COLO829 (cell line): ENCODE results near the gene NEDD1.

Experiments used
- DNase-seq: peaks from one replicate; pipeline ENCODE4 v3.0.0; 2012; ENCODE audit warnings: low spot score

NEDD1 gene

GRCh38 chr12:96902076-96902475 lies 5.0 kb upstream of the NEDD1 start:
- DNase-seq, result no peak

- DNase-seq, result no peak
These were observed 584 bp upstream of the NEDD1 start for GRCh38 chr12:96906498-96906848.

- DNase-seq, result no peak
These were observed 790 bp downstream of the NEDD1 start for GRCh38 chr12:96907671-96908422.

- DNase-seq, result no peak
These were observed 1.3 kb downstream of the NEDD1 start for GRCh38 chr12:96908423-96908675.

DNA sequence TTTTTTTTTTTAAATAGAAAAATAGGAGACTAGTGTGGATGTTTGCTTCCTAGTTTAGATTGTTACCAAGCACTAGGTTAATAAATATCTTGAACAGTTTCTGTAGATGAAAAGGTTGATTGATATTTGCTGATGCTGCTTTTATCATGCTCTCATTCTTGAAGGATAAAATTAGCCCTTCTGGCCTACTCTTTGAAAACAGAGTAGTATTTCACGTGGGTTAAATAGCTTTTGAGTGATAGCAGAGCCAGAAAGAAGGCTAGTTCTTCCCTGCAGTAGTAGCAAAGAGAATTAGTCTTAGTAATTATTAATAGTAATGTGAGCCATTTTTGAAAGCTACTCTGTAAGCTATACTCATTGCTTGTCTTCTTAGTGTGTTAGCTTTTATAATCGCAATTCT lies 5.2 kb downstream of the NEDD1 start:
- no peak for DNase-seq

GRCh38 chr12:96912943-96913342 lies 5.9 kb downstream of the NEDD1 start:
- DNase-seq, result no peak

DNA sequence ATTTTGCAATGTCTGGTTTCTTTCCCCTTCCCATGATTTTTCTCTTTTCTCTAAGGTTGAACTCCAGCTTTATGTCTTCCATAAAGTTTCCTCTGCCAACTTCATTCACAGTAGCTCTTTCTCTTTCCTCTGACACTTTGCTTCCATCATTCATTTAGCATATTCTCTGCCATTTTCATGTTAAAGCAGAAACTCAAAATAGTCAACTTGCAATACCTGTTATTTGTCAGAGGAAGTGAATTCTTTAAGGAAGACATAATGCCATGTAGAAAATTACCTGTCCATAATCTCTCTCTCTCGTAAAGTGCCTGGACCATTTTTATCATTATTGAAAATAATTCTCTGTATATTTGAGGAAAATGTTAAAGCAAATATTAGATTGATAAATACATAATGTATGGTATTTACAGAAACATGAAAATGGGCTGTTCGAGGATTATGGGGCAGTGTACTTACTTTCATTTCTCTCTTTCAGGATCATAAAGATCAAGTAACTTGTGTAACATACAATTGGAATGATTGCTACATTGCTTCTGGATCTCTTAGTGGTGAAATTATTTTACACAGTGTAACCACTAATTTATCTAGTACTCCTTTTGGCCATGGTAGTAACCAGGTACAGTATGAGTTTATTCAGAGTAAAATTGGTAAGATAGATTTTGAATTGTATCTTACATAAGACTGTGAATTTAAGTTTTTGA lies 12.6 kb downstream of the NEDD1 start:
- no peak for DNase-seq

DNA sequence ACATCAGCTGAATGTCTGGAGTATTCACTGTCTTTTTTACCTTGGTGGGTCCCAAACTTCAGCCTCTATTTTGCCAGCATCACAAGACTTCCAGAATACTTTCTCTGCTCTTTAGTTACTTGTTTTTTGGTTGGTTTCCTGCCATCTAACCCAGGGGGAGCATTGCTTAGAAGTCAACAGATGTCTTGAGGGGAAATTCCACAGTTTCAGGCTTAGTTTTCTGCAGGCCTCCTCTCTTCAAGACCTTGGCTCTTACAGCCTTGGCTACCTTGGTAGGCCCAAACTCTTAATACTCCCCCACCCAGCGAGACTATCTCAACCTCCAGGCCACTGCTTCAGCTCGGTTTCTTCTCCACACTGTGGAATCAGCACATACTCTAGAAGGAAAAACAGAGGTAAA lies 41.7 kb downstream of the NEDD1 start:
- DNase-seq, result no peak

GRCh38 chr12:96979532-96979931 lies 72.5 kb downstream of the NEDD1 start:
- DNase-seq, result no peak

GRCh38 chr12:96980991-96981414 lies 73.9 kb downstream of the NEDD1 start:
- peak; percentile 7 for DNase-seq

GRCh38 chr12:96981911-96982310 lies 74.9 kb downstream of the NEDD1 start:
- DNase-seq, result no peak

GRCh38 chr12:96982671-96983070 lies 75.6 kb downstream of the NEDD1 start:
- no peak for DNase-seq

DNA sequence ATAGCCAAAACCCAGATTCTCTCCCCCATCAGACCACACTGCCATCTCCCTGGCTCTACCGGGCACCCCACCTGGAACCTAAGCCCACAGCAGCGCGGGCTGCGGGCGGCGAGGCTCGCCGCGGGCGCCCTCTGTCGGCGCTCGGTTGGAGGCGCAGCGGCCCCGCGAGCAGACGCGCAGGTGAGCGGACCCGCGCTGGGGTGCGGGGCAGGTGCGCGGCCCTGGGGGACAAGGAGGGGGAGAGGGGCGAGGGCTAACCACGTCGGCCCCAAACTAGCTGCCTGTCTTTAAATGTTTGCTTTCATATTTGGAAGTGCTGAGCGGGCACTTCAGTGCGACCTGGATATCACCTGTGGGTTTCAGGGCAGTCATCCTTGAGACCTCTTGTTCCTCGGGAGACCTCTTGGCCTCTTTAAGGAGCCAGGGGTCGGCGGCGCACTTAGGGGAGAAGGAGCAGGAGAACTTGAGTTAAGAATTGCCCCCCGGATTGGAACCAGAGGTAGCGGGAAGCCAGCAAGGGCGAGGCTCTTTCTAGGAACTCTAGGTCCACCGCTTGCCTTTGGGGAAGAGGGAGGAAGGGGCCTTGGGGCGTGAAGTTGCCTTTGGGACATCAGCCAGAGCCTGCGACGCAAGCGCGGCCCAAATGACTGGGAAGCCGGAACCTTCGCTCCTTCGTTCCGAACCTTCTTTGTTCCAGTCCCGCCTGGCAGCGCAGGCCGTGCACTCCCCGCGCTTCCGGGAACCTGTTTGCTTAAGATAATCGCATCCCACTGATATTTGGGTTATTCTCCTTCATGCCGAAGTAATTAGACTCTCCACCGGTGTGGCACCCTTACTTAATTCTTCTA lies 78.7 kb downstream of the NEDD1 start:
- DNase-seq, result no peak

- peak; percentile 17 for DNase-seq
These were observed 79.9 kb downstream of the NEDD1 start for GRCh38 chr12:96986883-96987523.

GRCh38 chr12:96988919-96989318 lies 81.9 kb downstream of the NEDD1 start:
- DNase-seq, result no peak

- DNase-seq, result no peak
These were observed 82.9 kb downstream of the NEDD1 start for GRCh38 chr12:96989916-96990315.

DNA sequence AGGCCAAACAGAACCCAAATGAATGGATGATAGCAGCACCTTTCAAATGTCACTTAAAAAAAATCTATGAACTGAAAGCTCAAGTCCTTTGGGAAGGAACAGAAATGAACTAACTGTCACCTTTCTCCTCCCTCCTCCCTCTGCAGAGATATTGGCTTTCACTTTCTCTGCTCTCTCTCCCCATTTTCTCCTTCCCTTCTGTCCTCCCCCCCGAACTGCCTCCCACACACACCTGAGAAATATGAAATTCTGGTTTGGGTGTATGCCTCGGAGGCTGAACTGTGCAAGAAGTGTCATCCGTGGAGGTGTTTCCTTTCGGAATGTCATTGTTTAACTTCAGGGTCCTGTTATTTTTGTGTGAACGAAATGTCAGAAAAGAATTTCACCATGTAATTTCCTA lies 87.8 kb downstream of the NEDD1 start:
- DNase-seq, result no peak

DNA sequence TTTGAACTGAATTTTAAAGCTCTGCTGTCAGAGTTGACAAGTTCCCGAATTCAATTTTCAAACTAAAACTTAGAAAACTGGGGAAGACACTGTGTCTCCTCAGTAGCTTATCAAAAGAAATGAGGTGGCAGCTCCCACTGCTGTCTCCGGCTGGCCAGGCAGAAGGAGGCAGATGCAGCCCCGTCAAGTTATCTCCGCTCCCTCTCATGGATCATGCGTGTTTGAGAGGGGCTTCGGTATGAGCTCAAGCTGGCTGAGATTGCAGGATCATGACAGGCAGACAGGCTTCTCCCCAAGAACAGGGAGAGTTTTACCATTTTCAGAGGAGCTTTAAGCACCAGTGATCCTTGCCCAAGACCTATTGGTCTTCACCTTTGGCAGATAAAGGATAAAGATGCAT lies 88.8 kb downstream of the NEDD1 start:
- DNase-seq, result no peak

DNA sequence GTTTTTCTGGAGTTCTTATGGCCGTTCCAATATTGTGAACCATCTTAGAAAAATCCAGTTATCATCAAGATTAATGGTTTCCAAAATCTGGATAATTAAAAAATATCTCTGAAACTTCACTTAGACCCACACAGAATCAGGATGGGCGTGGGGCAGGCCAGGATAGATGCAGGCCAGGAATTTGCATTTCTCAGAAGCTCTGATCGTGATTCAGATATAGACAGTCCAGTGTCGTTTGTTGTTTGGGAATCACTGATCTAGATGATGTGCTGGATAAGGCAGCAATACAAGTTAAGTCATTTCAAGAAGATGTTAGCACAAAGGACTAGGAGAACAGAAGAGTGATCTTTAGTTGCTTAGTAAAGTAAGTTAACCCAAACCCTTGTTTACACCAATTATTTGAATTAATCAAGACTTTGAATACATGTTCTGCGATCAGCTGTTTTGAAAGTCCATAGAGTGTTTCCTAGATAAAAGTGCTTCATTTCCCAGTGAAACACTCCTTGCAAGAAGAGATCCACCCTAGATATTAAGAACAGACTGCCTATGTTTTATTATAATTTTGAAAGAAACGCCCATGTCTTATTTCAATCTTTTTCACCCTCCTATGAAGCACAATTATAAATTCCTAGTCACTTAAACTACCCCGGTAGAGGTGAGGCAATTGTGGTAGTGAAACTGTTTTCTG lies 90.9 kb downstream of the NEDD1 start:
- no peak for DNase-seq

DNA sequence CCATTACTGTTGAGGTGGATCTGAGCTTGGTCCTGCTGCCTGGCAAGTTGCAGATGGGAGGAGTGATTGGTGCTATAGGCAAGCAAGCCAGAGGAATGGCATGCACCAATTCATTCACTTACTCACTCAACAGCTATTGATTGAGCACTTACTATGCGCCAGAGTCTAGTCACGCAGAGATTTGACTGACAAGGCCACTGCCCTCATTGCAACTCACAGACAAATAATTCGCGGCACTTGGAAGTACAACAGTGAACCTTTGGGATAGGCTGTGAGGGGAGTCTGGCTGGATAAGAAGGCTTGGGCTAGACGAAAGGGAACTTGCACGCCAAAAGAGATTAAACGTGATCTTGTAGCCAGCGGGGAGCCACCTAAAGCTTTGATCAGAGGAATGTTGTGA lies 96.2 kb downstream of the NEDD1 start:
- no peak for DNase-seq
